Calu3 (cell line): ENCODE measurements around the gene TIMM29. TPM values are rescaled to one million over a fixed set of nuclear protein-coding genes. Genes with fewer than 3 reads are reported as not detected.

Source experiments
- BruUV-seq: library from RNA; stranded (reverse); fragments of 400-500 nt; replicated peaks from 2 replicates; lab custom pipeline; 2021; lab: Mats Ljungman, UMichigan
- CTCF ChIA-PET: fragments of 300-600 bp; sonication (Branson Sonifier 250); formaldehyde crosslinking; loops from one replicate; lab custom pipeline; 2022; ENCODE audit warnings: antibody characterized with exemption; lab: Charles Lee
- DNase-seq: peaks from one replicate; pipeline ENCODE4 v3.0.0; 2022
- H3K27ac Mint-ChIP-seq: one replicate; pipeline ENCODE4 v1.8.0; 2022; ENCODE audit warnings: mixed read lengths; ENCODE audit not compliant: unreplicated experiment
- H3K27me3 Mint-ChIP-seq: one replicate; pipeline ENCODE4 v1.8.0; 2022; ENCODE audit warnings: mixed read lengths; ENCODE audit not compliant: unreplicated experiment
- H3K36me3 Mint-ChIP-seq: one replicate; pipeline ENCODE4 v1.8.0; 2022; ENCODE audit warnings: mild to moderate bottlenecking, moderate library complexity, mixed read lengths; ENCODE audit not compliant: insufficient read depth, unreplicated experiment
- H3K4me1 Mint-ChIP-seq: one replicate; pipeline ENCODE4 v1.8.0; 2022; ENCODE audit warnings: mild to moderate bottlenecking, low read depth, mixed read lengths; ENCODE audit not compliant: unreplicated experiment
- H3K4me3 Mint-ChIP-seq: one replicate; pipeline ENCODE4 v1.8.0; 2022; ENCODE audit warnings: mild to moderate bottlenecking, low read depth, moderate library complexity, mixed read lengths; ENCODE audit not compliant: unreplicated experiment
- H3K9me3 Mint-ChIP-seq: one replicate; pipeline ENCODE4 v1.8.0; 2022; ENCODE audit warnings: low read depth, mixed read lengths; ENCODE audit not compliant: unreplicated experiment
- intact Hi-C: fragments of 100-400 bp; cut with micrococcal nuclease; formaldehyde crosslinking; loops from one replicate; pipeline ENCODE4 v1.10.0; 2022; ENCODE audit not compliant: unreplicated experiment
- total RNA-seq: library from RNA; stranded (reverse); gene quantifications from 2 replicates; pipeline ENCODE4 v1.2.3, GENCODE V29; 2022
- TF ChIP-seq, protein P1 (sequence below): fragments of 200-600 bp; IDR thresholded peaks from one replicate; pipeline ENCODE4 v1.8.0; 2022; ENCODE audit warnings: antibody characterized with exemption; ENCODE audit not compliant: unreplicated experiment

The TIMM29 gene
- total RNA-seq, 1 experiment from 2014 or later: 15.3 TPM

DNA sequence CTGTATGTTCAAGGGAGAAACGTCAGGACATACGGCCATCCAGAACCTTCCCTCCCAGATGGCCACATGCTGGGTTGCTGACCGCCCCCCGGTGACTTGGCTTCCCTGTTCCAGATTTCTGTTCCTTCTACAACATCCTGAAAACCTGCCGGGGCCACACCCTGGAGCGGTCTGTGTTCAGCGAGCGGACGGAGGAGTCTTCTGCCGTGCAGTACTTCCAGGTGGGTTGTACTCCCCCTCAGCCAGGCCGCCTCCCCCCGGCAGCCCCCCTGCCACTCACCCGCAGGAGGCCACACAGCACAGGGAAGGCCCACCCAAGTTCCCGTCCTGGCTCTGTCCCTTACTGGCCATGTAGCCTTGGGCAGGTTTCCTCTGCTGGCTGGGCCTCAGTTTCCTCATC, 20.7 kb upstream of the TIMM29 start:
- intact Hi-C loops: no loop called here
- H3K4me1 Mint-ChIP-seq: no peaks in the 10 kb centered on the region
- no peak overlapping the region for H3K27ac Mint-ChIP-seq
- no peaks in the 10 kb centered on the region for H3K9me3 Mint-ChIP-seq
- no peak for DNase-seq
- CTCF ChIA-PET: no interaction called here
- TF ChIP-seq, protein P1, sequence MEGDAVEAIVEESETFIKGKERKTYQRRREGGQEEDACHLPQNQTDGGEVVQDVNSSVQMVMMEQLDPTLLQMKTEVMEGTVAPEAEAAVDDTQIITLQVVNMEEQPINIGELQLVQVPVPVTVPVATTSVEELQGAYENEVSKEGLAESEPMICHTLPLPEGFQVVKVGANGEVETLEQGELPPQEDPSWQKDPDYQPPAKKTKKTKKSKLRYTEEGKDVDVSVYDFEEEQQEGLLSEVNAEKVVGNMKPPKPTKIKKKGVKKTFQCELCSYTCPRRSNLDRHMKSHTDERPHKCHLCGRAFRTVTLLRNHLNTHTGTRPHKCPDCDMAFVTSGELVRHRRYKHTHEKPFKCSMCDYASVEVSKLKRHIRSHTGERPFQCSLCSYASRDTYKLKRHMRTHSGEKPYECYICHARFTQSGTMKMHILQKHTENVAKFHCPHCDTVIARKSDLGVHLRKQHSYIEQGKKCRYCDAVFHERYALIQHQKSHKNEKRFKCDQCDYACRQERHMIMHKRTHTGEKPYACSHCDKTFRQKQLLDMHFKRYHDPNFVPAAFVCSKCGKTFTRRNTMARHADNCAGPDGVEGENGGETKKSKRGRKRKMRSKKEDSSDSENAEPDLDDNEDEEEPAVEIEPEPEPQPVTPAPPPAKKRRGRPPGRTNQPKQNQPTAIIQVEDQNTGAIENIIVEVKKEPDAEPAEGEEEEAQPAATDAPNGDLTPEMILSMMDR: no peak
- BruUV-seq: no TSS peak
- H3K27me3 Mint-ChIP-seq: no peaks in the 10 kb centered on the region
- H3K36me3 Mint-ChIP-seq: peaks cover 19% of the 10 kb centered on the region
- no peak overlapping the region for H3K4me3 Mint-ChIP-seq

DNA sequence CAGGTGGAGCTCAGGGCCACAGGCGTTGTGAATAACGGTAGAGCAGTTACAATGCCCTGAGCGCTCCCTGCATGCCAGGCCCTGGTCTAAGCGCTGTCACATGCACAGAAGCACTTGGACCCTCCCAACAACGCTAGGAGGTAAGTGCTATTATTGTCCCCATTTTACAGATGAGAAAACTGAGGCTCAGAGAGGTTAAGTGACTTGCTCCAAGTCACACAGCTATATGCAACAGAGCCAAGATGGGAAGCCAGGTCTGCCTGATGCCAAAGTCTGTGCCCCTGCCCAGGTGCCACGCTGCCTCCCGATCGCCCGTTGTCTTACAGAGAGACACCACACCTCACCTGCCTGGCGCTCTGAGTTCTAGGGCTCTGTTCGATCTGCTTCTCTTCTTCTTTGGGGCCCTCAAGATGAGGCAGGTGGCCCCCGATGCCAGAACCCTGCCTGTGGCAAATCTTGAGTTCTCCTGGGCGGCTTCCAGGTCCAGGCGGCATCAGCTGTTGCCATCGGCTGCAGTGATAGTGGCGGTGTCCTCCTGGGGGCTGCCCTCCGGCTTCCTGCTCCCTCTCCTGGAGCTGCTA, 20.1 kb upstream of the TIMM29 start:
- Mint-ChIP-seq H3K9me3 (no peaks in the 10 kb centered on the region), H3K27me3 (no peaks in the 10 kb centered on the region), H3K27ac (no peak overlapping the region), H3K4me1 (no peaks in the 10 kb centered on the region), H3K36me3 (peaks cover 19% of the 10 kb centered on the region), H3K4me3 (no peak overlapping the region)
- CTCF ChIA-PET: no interaction called here
- no TSS peak for BruUV-seq
- DNase-seq: no peak
- TF ChIP-seq, protein P1: no peak
- intact Hi-C loops: no loop called here

DNA sequence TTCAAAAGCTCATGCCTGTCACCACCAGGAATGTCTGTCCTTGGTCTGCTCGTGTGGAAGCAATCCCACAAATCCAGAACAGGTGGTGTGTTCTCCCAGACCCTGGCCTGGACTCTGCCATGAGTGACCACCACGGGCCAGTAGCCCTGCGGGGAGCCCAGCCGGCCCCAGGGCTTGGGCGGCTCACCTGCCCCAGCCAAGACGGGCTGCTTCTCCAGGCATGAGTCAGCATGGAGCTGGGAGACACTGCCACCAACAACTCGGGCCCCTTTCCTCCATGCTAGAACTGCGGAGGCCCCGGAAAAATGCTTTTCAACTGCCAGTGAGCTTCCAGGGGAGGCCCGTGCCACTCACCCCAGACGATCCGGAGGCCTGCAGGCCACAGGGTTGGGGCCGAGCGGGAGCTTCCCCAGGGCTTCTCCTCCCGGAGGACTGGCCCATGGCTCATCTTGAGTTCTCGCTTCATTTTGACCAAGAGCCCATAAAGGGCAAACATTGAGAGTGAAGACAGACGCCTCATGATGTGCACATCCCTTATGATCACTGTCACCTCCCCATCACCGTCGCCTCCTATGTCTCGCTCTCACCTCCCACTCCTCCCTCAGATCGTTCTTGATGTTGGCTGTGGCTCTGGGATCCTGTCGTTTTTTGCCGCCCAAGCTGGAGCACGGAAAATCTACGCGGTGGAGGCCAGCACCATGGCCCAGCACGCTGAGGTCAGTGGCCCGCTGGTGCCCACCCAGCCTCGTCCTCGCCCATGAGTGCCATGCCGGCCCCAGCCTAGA, 16.8 kb upstream of the TIMM29 start:
- no TSS peak for BruUV-seq
- no peaks in the 10 kb centered on the region for H3K27me3 Mint-ChIP-seq
- no peaks in the 10 kb centered on the region for H3K4me1 Mint-ChIP-seq
- intact Hi-C loops: no loop called here
- H3K9me3 Mint-ChIP-seq: no peaks in the 10 kb centered on the region
- no peak for DNase-seq
- peaks cover 19% of the 10 kb centered on the region for H3K36me3 Mint-ChIP-seq
- H3K27ac Mint-ChIP-seq: no peak overlapping the region
- CTCF ChIA-PET: no interaction called here
- TF ChIP-seq, protein P1: no peak
- no peak overlapping the region for H3K4me3 Mint-ChIP-seq

DNA sequence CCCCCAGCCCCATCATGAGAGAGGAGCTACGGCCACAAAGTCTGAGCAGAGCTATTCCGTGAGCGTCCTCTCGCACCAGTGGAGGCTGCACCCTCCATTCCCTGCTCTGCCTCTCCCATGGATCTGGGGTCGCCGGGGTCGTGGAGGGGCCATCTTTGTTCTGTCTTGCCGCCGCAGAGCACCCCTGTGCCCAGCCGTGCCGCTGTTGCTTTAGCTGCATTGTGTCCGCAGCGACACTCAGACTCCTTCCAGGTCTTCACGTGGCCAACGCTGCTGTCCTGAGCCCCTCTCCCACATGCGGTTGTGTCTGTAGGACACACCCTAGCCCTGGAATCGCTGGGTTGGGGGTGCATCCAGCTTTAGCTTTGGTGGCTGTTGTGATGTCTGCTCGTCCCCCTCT, 16.0 kb upstream of the TIMM29 start:
- H3K27me3 Mint-ChIP-seq: no peaks in the 10 kb centered on the region
- no peaks in the 10 kb centered on the region for H3K9me3 Mint-ChIP-seq
- no peak for DNase-seq
- TF ChIP-seq, protein P1: no peak
- peaks cover 19% of the 10 kb centered on the region for H3K36me3 Mint-ChIP-seq
- intact Hi-C loops: no loop called here
- CTCF ChIA-PET: interaction anchor here (0.7 kb wide), 1 partner anchor 82 kb away, joined by 4 read pairs; no protein-coding TSS in a partner anchor
- H3K4me3 Mint-ChIP-seq: no peak overlapping the region
- H3K4me1 Mint-ChIP-seq: no peaks in the 10 kb centered on the region
- no peak overlapping the region for H3K27ac Mint-ChIP-seq
- no TSS peak for BruUV-seq
